ENCODE measurements around the gene CSAD. TPM values are rescaled to one million over a fixed set of nuclear protein-coding genes. Genes with fewer than 3 reads are reported as not detected.

Gene CSAD
- total RNA-seq, 1 donor from 2014 or later, result 10.4 TPM

DNA sequence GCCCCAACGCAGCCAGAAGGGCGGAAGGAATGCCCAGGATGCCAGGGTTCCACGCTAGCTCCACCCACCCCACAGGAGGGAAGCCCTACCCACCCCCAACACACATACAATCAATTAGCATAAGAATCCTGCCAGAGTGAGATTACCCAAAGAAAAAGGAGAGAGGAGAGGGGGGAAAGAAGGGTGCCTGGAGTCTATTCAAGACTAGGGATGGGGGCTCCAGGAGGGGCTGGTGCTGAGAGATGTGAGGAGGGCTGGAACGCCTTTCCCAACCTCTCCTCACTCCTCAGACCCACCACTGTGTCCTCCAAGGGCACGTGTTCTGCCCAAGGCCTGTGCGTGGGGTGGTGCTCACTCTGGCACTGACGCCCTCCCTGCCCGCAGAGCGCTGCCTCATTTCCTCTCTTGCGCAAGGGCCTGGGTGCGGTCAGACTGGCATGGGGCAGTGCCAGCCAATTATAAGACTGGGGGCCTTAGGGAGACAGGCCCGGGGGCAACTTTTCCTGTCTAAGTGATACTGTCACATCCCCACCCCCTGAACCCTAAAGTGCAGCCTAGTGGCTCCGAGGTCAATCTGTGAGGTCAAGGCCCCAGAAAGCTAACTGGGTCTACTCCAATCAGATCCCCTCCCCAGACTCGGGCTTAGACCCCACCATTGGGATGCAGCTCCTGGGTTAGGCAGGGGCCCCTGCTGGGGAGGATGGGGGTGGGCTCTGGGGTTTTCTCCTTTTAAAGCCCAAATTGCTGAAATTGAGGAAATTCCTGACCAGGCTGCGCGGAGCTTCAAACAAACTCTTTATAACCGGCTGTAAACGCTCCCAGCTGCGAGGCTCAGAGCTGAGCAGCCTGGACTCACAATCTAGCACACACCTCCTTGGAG lies 36.6 kb upstream of the CSAD start:
- DNase-seq (ENCODE audit: low read depth), result no peak
- no peak overlapping the region for H3K4me3 ChIP-seq (ENCODE audit: low read depth, low read length)
- TF ChIP-seq CTCF (conservative IDR thresholded peaks at IDR 0.05; ENCODE audit: low read depth, low read length), result no peak

GRCh38 chr12:53215497-53215896 lies 34.8 kb upstream of the CSAD start:
- no peak overlapping the region for H3K4me3 ChIP-seq (ENCODE audit: low read depth, low read length)
- no peak for TF ChIP-seq CTCF (conservative IDR thresholded peaks at IDR 0.05; ENCODE audit: low read depth, low read length)
- DNase-seq (ENCODE audit: low read depth), result no peak

GRCh38 chr12:53214687-53215455 lies 34.1 kb upstream of the CSAD start:
- no peak for TF ChIP-seq CTCF (conservative IDR thresholded peaks at IDR 0.05; ENCODE audit: low read depth, low read length)

GRCh38 chr12:53214221-53214620 lies 33.5 kb upstream of the CSAD start:
- TF ChIP-seq CTCF (conservative IDR thresholded peaks at IDR 0.05; ENCODE audit: low read depth, low read length), result no peak
- H3K4me3 ChIP-seq (ENCODE audit: low read depth, low read length), result no peak overlapping the region
- DNase-seq (ENCODE audit: low read depth), result no peak

More at GRCh38 chr12:53214687-53215455, 34.1 kb upstream of the CSAD start:
- H3K4me3 ChIP-seq (ENCODE audit: low read depth, low read length), result no peak overlapping the region
- no peak for DNase-seq (ENCODE audit: low read depth)

DNA sequence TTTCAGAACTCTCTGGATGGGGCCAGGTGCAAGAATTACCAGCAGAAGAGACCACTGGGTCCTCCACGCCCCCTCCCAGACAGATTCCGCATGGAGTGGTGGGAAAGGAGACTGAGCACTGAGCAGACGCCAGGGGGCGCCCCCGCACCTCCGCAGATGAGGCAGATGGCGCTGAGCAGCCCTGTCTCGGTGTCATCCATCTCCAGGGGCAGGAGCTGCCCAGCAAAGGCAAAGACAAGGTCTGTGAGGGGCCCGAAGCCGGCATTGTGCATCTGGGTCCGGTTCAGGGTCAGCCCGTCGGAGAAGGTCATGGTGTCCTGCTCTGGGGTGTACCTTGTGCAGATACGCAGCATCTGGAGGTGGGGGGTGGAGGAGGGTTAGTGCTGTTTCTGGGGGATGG lies 32.6 kb upstream of the CSAD start:
- TF ChIP-seq CTCF (conservative IDR thresholded peaks at IDR 0.05; ENCODE audit: low read depth, low read length), result peak; percentile 95
- no peak for DNase-seq (ENCODE audit: low read depth)

DNA sequence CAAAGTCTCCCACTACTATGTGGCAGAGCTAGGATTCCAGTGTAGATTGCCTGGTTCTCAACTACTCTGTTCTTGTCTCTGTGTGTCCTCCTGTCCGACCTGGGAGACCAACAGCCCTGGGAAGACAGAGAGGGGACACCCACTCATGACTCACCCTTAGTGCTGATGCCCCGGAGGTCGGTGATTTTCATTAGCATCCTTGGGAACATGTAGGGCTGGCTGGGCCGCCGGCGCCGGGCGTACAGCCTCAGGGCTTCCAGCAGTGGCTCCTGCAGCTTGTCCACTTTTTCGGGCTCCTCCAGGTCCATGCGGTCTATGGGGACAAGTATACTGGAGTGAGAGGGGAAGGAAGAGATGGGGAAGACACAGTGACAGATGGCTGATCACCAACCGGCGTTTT lies 32.2 kb upstream of the CSAD start:
- no peak for DNase-seq (ENCODE audit: low read depth)
- H3K4me3 ChIP-seq (ENCODE audit: low read depth, low read length), result no peak overlapping the region
- TF ChIP-seq CTCF (conservative IDR thresholded peaks at IDR 0.05; ENCODE audit: low read depth, low read length), result no peak

More for the DNA sequence above, 32.6 kb upstream of the CSAD start:
- no peak overlapping the region for H3K4me3 ChIP-seq (ENCODE audit: low read depth, low read length)

Data from epithelial cell of proximal tubule (primary cell).